Activated naive CD4-positive, alpha-beta T cell treated with Interleukin-2 at 50 U/mL for 16 hours (primary cell): Measurements from ENCODE around the gene AQP5.
"Not testable (repeated sequence)": the region's sequence is repeated elsewhere in the genome, so short reads cannot be mapped to it uniquely, and the experiment has no call there.

Experiments
- DNase-seq: peaks from one replicate; pipeline ENCODE4 v3.0.0-alpha.2; 2020

The AQP5 gene

DNA sequence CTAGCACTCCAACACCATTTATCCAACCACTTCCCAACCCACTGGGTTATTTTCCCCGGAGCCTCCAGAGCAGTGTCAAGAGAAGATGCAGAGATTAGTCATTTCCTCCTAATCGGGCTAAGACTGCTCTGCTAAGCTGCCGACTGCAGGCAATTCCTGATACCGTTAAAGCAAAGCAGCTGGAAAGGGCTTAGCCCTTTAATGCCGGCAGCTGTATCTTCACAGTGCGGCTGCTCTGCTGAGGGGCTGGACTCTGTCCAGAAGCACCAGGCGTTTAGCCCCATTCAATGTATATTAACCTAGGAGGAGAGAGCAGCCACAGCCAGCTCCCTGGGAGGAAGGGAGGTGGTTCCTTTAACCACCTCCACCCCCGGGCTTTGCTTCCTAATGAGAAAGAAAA, 22.2 kb downstream of the AQP5 start:
- DNase-seq, result no peak

DNA sequence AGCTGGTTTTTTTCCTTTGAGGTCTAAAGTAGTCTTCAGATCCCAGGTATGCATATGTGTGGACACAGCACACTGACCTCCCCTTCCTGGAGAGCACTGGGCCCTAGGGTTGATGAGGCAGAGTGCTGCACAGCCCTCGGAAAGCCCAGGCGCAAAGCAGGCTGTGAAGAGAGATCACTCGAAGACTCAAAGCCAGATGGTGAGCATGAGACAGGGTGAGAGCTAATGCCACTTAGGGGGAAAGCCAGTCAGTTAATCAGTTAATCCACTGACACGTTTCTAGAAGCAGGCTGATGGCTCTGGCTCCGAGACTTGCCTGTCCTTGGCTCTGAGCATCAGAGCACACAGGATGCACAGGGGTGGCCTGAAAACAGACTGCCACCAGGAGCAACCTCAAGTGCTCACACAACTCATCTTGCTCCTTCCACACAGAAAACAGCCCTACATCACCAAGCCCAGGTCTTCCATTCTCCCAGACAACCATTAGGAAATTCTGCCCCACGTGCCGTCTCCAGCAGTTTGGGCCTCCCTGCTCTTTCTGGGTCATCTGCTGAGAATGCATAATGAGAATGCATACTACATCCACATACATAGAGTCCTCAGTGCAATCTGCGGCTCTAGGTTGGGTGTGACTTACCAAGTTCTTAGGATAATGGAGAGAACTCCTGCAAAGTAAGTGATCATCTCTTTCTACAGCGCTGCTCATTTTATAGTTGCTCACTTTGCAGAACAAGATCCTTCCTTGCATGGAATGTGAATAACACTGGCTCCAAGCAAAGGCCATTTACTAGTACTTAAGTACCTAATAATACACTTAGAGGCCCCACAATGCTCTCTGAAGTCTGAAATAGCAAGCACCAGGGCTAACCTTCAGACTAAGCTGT, 23.0 kb downstream of the AQP5 start:
- DNase-seq, result no peak

DNA sequence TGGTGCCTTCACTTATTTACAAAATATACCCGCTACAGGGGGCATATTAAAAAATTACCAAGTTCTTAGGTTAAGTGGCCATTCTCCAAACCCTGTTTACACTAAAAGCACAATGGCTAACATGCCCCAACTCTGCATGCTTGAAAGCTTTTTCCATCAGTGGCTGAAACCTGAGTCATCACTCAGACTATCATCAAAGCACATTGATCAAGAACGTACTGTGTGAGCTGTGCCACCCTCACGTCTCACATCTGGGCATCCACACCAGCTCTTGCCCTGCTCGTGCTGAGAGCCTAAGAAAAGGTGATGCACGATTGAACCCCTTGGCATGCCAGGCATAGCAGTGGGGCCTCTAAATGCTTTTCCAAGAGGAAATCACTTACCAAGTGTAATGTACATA, 24.3 kb downstream of the AQP5 start:
- DNase-seq, result no peak

DNA sequence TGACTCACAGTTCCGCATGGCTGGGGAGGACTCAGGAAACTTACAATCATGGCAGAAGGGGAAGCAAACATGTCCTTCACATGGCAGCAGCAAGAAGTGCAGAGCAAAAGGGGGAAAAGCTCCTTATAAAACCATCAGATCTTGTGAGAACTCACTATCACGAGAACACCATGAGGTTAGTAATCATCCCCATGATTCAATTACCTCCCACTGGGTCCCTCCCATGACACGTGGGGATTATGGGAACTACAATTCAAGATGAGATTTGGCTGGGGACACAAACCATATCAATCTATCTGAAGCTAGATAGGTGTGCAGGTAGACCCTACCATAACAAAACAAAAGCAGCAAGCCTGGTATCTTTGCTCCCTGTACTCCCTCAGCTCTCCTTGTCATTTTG, 24.8 kb downstream of the AQP5 start:
- DNase-seq, result not testable (repeated sequence)

DNA sequence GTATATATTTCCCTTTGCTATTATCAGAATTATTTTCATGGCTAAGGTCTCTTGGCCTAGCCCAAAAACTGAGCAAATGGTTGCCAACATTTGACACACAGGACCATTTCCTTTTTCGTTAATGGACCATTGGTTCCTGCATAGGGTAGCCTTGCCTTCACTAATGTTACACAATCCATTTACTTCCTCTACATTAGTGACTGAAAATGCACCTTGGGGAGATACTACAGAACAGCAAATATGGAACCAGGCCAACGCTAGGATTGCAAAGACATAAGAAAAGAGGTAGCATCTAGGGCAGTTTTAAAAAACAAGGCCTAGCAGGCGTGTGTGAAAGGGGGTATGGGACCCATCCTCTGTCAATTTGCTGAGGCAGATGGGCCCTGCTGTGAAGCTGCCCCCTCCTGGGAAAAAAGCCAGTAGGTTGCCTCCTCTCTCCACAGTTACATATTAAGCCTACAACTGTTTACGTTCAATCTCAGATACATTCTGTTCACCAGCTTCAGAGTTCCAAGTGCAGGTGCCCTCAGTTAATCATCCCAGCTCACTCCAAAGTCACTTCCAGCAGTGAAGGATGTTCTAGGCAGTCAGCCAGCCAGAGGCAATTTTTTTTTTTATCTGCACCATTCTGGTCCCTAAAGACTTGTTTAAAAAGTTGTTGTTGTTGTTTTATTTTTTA, 26.1 kb downstream of the AQP5 start:
- DNase-seq, result no peak

DNA sequence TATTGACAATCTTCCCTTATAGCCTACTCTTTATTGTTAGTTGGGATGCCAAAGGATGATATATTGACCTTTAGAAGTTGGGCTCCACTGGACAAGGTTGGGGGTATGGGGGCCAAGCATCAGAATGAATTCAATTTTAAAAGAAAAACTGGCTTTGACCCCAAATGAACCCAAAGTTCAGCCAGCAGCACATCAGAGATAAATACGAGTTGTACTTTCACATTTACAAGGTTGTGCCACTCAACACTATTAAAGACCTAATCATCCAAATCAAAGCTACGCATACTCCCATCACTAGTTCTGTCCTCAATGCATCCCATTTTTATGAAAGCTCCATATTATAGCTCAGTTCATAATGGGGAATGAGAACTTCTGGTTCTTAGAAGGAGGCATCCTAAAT, 27.7 kb downstream of the AQP5 start:
- not testable (repeated sequence) for DNase-seq

DNA sequence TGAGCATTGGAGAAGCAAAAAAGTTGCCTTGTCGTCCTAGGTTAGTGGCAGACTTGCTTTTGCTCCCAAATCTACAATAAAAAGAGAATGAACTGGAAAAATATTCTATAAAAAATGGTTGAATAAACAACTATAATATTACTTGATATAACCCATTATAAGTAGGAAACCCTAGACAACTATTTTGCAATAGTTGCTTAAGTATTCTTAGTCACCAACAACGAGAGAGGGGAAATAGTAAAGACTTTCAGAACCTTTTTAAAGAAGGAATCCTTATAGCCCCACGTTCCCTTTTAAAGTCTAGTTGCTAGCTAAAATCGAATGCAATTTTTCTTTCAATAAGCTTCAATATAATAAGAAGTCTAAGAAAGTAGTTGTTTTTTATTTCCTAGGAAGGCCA, 28.6 kb downstream of the AQP5 start:
- DNase-seq, result no peak

DNA sequence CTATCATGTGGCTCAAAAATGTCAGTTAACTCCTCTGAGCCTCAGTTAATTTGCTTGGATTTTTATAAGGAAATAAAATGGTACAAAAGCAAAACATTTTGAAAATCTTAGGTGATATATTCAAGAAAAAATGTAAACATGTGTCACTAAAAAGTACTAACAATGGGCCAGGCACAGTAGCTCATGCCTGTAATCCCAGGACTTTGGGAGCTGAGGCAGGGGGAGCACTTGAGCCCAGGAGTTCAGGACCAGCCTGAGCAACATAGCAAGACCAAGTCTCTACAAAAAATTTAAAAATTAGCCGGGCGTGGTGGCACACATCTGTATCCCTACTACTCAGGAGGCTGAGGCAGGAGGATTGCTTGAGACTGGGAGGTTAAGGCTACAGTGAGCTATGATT, 36.8 kb downstream of the AQP5 start:
- no peak for DNase-seq

DNA sequence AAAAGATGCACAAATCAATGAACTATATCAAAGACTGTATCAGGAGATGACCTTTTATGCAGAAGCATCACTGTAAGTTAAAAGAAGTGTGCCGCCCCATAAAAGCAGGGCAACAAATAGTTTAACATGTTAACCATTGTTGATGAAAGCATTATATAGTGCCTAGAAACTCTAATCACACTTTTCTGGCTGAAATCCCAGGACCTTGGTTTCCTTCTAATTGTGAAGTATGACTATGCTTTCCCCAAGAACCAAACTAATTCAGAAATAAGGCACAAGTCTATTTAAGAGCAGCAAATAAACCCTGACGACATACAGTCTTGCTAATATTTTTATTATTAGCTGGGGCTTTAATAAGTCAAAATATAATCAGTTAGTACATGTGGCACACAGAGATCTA, 41.9 kb downstream of the AQP5 start:
- DNase-seq, result no peak

DNA sequence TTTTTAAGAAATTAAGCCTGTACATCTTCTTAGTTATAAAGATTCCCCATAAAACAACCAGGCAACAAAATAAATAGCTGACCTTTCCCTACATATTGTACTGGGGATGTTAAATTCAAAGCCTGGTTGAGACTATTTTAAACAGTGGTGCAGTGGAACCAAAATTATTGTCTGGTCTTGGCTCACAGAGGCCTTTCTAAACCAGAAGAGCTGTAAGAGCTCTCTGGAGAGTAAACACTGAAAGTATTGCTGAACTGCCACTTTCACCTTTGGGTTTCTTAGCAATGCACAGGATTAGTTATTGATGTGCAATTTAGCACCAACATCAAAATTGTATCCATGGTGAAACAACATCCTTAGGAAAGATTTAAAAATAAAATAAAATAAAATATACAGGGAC, 43.0 kb downstream of the AQP5 start:
- DNase-seq, result no peak

DNA sequence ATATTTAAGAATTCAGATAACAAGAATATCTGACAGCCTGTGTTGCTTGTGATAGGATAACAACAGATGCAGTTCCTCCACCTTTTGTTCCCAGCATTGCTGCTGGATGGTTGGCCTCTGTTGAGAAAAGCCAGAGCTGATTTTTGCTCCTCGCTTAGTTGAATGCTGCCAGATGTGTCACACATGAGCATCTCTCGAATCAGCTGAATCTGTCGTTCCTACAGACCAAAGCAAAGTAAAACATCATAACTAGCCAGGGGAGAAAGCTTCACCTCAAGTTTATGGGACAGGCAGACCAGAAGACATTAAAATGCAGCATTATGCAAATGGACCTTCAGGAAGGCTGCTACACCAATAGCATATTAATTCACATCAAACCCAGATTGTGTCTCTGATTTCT, 43.5 kb downstream of the AQP5 start:
- no peak for DNase-seq

DNA sequence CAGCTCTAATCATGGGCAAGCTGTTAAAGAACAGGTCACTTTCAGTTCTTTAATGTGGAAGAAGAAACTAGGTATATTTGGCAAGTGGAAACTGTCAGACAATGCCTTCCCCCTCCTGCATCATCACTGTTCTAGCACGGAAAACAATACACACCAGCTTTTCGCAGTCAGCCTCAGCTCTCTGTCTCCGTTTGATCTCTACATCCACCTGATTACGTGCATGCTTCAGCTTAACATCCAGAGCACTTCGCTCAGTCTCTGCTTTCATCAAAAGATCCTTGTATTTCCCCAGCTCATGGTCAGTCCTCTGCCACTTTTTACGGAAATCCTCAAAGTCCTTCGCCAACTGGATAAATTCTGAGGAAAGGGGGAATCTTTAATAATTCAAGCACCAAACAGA, 44.6 kb downstream of the AQP5 start:
- DNase-seq, result no peak

DNA sequence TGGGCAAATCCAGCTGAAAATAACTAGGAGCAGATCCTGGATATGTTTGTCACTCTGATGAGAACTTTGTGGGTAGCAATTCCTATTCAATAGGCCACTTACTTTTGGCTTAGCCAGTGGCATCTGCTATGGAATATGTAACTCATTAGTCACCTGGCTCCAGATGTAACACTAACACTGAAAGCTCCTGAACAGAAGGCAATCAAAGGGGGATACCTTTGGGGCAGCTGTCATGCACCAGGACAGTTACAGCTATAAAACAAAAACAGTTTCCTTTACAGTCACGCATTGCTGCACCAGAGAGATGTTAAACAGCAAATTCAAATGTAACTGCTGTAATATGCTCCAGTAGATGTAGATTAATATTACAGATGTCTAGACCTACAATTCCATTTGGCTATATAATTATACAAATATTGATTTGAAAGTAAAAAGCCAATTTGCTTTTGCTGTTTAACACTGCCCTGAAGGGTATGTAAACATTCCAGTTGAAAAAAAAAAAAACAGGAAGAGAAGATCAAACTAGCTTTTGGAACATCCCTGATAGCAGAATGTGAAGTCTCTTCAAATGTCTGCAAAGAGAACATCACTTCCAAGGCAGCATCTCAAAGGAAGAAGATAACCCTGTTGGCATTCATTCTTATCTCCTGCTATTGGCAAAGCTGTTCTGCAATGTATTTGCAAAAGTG, 45.2 kb downstream of the AQP5 start:
- no peak for DNase-seq

DNA sequence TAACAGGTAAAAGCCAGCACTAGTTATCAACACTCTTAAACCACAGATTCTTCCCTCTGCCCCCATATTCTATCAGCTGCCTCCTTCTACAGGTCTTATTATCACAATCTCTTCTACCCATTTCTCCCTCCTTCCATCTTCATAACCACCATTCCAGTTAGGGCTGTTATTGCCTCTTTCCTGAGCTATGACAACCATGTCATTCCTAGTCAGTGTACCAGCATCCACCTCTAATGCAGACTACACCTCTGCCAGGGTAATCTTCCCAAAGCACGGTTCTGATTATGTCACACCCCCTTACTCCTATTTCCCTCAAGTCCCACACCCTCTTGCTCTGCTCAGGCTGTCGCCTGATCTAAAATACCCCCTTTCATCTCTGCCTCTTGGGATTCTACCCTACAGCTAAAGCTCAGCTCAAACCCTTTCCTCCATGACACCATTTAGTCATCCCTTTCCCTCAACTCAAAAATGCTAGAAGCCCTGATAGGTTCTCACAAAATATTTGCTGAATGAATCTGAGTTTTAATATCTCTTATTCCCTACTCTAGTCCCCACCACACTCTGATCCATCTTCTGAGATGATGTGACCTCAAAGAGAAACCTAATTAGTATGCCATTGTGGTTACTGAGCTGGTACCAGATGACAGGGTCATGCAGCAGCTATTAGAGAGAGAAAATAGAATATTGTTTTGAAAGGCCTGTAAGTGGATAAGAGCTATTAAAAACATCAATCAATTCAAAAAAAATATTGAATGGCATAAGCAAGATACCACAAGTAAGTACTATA, 51.9 kb downstream of the AQP5 start:
- DNase-seq, result no peak

DNA sequence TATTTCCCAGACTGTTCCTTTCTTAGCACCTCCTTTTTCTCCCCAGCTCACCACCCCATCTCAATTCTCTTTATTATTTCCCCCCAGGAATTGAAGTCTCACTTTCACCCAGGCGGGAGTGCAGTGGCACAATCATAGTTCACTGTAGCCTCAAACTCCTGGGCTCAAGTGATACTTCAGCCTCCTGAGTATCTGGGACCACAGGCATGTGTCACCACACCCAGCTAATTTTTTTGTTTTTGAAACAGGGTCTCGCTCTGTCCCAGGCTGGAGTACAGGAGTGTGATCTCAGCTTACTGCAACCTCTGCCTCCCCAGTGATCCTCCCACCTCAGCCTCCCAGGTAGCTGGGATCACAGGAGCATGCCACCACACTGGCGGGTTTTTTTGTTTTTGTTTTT, 52.7 kb downstream of the AQP5 start:
- DNase-seq, result no peak
